ENCODE data around the gene SNCAIP. TPM values are rescaled to one million over a fixed set of nuclear protein-coding genes. Genes with fewer than 3 reads are reported as not detected.

SNCAIP gene
- total and polyA plus RNA-seq, 3 donors from 2014 or later = 12.7 to 28.4 (median 16.1) TPM

GRCh38 chr5:122312591-122313406 is 762 bp downstream of the SNCAIP start:
- Histone ChIP-seq H3K4me1 (peaks cover 4% of the 10 kb centered on the region), H3K27me3 (no peaks in the 10 kb centered on the region), H3K4me3 (peak overlapping the region; percentile 68 to 70), H3K9me3 (no peaks in the 10 kb centered on the region), H3K27ac (peak overlapping the region; percentile 63 to 77), H3K36me3 (ENCODE audit: low read depth, missing control alignments) (no peaks in the 10 kb centered on the region)
- intact Hi-C loops (cut with DNase I; ENCODE audit: low total_unique reads) = no loop called here
- TF ChIP-seq POLR2A (IDR thresholded peaks at IDR 0.05) = no peak
- TF ChIP-seq CTCF (IDR thresholded peaks at IDR 0.05) = no peak
- peak; percentile 40 for DNase-seq
- WGBS, 2 donors = 1 to 2% methylated on average over 28 to 31 of the region's 31 CpGs

- Histone ChIP-seq H3K4me3 (no peak overlapping the region), H3K9me3 (no peaks in the 10 kb centered on the region), H3K4me1 (peaks cover 4% of the 10 kb centered on the region), H3K36me3 (ENCODE audit: low read depth, missing control alignments) (no peaks in the 10 kb centered on the region), H3K27ac (no peak overlapping the region), H3K27me3 (no peaks in the 10 kb centered on the region)
- whole genome bisulfite sequencing, 2 donors = 54 to 57% methylated on average over 2 of the region's 2 CpGs
- no peak for DNase-seq
- TF ChIP-seq POLR2A (IDR thresholded peaks at IDR 0.05) (no peak), CTCF (IDR thresholded peaks at IDR 0.05) (no peak)
- intact Hi-C loops (cut with DNase I; ENCODE audit: low total_unique reads) = no loop called here
Observed at GRCh38 chr5:122314036-122314435, 2.0 kb downstream of the SNCAIP start.

- Histone ChIP-seq H3K4me1 (peaks cover 4% of the 10 kb centered on the region), H3K4me3 (no peak overlapping the region), H3K36me3 (ENCODE audit: low read depth, missing control alignments) (no peaks in the 10 kb centered on the region), H3K27me3 (no peaks in the 10 kb centered on the region), H3K9me3 (no peaks in the 10 kb centered on the region), H3K27ac (no peak overlapping the region)
- WGBS, 2 donors = 80 to 90% methylated on average over 1 of the region's 1 CpG
- DNase-seq = no peak
- TF ChIP-seq CTCF (IDR thresholded peaks at IDR 0.05) (no peak), POLR2A (IDR thresholded peaks at IDR 0.05) (no peak)
- intact Hi-C loops (cut with DNase I; ENCODE audit: low total_unique reads) = no loop called here
Observed at GRCh38 chr5:122315521-122315920, 3.5 kb downstream of the SNCAIP start.

- DNase-seq = no peak
- intact Hi-C loops (cut with DNase I; ENCODE audit: low total_unique reads) = no loop called here
- no peaks in the 10 kb centered on the region for H3K36me3 ChIP-seq (ENCODE audit: low read depth, missing control alignments)
- H3K9me3 ChIP-seq = no peaks in the 10 kb centered on the region
- peaks cover 4% of the 10 kb centered on the region for H3K4me1 ChIP-seq
- H3K27me3 ChIP-seq = no peaks in the 10 kb centered on the region
- H3K4me3 ChIP-seq = no peak overlapping the region
- whole genome bisulfite sequencing, 2 donors = 66 to 80% methylated on average over 8 of the region's 8 CpGs
- no peak overlapping the region for H3K27ac ChIP-seq
- TF ChIP-seq POLR2A (IDR thresholded peaks at IDR 0.05) = no peak
- no peak for TF ChIP-seq CTCF (IDR thresholded peaks at IDR 0.05)
Observed at GRCh38 chr5:122316656-122317055, 4.6 kb downstream of the SNCAIP start.

GRCh38 chr5:122319897-122320296 is 7.9 kb downstream of the SNCAIP start:
- 97% methylated on average over 2 of the region's 2 CpGs for WGBS, 2 donors
- intact Hi-C loops (cut with DNase I; ENCODE audit: low total_unique reads) = no loop called here
- no peak overlapping the region for H3K4me3 ChIP-seq
- no peaks in the 10 kb centered on the region for H3K36me3 ChIP-seq (ENCODE audit: low read depth, missing control alignments)
- DNase-seq = no peak
- no peaks in the 10 kb centered on the region for H3K27me3 ChIP-seq
- no peaks in the 10 kb centered on the region for H3K4me1 ChIP-seq
- H3K27ac ChIP-seq = no peak overlapping the region
- no peaks in the 10 kb centered on the region for H3K9me3 ChIP-seq
- no peak for TF ChIP-seq CTCF (IDR thresholded peaks at IDR 0.05)
- no peak for TF ChIP-seq POLR2A (IDR thresholded peaks at IDR 0.05)
